Inferior parietal cortex (tissue), 1 donor: Measurements from ENCODE around the gene ASMTL.
A peak's percentile ranks its signal among the peaks of the same experiment; 100 is the strongest.
"Not testable (repeated sequence)": the region's sequence is repeated elsewhere in the genome, so short reads cannot be mapped to it uniquely, and the experiment has no call there.

Experiments
- DNase-seq: peaks from one replicate; pipeline ENCODE4 v3.0.0-alpha.2; 2016; ENCODE audit errors: extremely low spot score

ASMTL gene

GRCh38 chrX:1481636-1482529, 29.2 kb upstream of the ASMTL start:
- DNase-seq, result peak; percentile 16

DNA sequence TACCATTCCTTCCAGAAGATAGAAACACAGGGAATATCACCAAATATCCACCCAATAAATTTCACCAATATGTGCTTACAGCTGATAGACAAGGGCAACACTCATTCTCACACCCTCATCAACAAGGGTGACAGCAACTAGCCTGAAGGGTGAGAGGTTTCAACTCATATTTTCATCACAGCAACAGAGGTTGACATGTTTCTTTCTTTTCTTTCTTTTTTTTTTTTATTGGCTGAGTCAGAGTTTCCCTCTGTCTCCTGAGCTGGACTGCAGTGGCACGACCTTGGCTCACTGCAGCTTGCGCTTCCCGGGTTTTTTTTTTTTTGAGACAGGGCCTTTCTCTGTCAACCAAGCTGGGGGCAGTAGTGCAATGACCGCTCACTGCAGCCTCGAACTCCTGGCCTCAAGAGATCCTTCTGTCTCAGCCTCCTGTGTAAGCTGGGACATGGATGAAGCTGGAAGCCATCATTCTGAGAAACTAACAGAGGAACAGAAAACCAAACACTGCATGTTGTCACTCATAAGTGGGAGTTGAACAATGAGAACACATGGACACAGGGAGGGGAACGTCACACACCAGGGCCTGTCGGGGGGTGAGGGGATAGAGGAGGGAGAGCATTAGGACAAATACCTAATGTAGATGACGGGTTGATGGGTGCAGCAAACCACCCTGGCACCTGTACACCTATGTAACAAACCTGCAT, 27.5 kb upstream of the ASMTL start:
- DNase-seq, result no peak

- no peak for DNase-seq
Observed at GRCh38 chrX:1477801-1478458, 25.2 kb upstream of the ASMTL start.

GRCh38 chrX:1477229-1477628, 24.5 kb upstream of the ASMTL start:
- DNase-seq, result no peak

DNA sequence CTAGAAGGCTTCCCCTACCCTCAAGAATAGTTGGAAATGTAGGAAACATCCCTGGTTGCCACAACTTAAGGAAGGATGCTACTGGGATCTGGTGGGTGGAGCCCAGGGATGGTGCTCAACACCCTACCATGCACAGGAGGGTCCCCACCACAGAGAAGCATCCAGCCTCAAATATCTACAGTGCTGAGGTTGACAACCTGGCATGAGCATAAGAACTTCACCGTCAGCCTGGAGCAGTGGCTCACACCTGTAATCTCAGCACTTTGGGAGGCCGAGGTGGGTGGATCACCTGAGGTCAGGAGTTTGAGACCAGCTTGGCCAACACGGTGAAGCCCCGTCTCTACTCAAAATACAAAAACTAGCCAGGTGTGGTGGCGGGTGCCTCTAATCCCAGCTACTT, 24.0 kb upstream of the ASMTL start:
- DNase-seq, result no peak

DNA sequence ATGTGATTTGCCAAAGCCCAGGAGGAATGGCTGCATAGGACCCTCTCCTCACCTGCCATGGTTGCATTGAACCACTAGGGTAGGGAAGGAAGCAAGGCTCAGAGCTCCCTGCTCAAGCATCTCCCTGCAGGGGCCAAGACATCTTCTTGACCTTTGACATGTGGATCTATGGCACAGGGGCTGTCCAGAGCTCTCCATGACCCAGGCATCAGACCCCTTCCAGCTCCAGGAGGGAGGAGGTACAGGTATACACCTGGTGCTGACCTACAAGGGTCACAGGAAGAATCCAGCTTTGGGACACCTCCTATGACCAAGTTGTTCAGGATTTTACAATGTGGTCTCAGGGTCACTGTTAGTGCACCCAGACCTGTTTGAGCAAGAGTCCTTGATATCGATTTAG, 23.2 kb upstream of the ASMTL start:
- DNase-seq, result no peak

GRCh38 chrX:1475481-1475880, 22.8 kb upstream of the ASMTL start:
- DNase-seq, result no peak

- not testable (repeated sequence) for DNase-seq
Observed at GRCh38 chrX:1474593-1474992, 21.9 kb upstream of the ASMTL start.

- DNase-seq, result no peak
Observed at GRCh38 chrX:1472975-1473374, 20.3 kb upstream of the ASMTL start.

- no peak for DNase-seq
Observed at GRCh38 chrX:1468250-1468772, 15.6 kb upstream of the ASMTL start.

GRCh38 chrX:1466971-1467561, 14.4 kb upstream of the ASMTL start:
- DNase-seq, result no peak

DNA sequence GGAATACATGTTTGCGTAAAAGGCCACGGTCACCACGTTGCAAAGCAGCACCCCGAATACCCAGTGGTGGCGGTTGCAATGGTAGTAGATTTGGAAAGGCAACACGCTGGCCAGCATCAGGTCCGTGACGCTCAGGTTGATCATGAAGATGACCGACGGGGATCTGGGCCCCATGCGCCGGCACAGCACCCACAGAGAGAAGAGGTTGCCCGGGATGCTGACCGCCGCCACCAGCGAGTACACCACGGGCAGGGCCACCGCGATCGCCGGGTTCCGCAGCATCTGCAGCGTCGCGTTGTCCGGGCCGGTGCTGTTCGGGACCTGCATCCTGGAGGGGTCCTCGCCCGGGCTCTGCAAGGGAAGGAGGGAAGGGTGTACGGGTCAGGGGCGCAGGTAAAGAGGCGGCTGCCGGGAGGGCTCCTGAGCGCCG, 13.5 kb upstream of the ASMTL start:
- DNase-seq, result no peak

GRCh38 chrX:1465286-1466231, 12.8 kb upstream of the ASMTL start:
- no peak for DNase-seq

GRCh38 chrX:1464971-1465285, 12.2 kb upstream of the ASMTL start:
- DNase-seq, result no peak

- no peak for DNase-seq
Observed at GRCh38 chrX:1464041-1464970, 11.6 kb upstream of the ASMTL start.

- no peak for DNase-seq
Observed at GRCh38 chrX:1463581-1463980, 10.9 kb upstream of the ASMTL start.

DNA sequence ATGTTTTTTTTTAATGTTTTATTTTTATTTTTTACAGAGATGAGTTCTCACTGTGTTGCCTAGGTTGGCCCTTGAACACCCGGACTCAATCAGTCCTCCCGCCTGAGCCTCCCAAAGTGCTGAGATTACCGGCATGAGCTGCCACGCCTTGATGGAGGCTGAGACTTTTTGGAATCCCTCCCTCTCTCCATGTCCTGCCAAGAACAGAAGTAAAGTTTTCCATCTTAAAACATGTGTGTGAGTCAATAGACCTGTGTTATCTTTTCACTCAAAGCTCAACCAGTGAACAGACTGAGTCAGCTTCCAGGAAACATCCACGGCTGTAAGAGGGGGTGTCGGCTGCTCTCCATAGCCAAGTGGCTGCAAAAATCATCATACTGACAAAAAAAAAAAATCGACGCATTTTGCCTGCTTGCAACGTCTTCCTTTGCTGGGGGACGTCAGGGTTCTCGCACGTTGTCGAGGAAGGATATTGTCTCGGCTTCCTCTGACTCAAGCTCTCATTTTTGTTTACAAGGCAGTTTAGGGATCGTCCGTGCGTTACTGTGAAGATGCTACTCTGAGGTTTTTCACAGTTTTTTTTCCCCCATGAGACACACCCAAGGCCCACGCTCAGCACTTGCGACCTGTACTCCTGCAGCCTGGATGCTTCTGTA, 10.0 kb upstream of the ASMTL start:
- DNase-seq, result no peak

DNA sequence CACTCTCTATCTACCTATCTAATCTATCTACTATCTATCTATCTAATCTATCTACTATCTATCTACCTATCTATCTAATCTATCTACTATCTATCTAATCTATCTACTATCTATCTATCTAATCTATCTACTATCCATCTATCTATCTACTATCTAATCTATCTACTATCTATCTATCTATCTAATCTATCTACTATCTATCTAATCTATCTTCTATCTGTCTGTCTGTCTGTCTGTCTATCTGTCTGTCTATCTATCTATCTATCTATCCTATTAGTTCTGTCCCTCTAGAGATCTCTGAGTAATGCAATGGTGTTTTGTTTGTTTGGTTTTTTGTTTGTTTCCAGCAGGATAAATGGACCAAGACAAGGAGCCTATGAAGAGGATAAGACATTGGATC, 9.4 kb upstream of the ASMTL start:
- DNase-seq, result no peak

- no peak for DNase-seq
Observed at GRCh38 chrX:1455948-1456280, 3.2 kb upstream of the ASMTL start.
